HCT116 (cell line): ENCODE measurements around the gene HDAC7.

ENCODE experiments used
- CBX3 ChIP-seq: IDR thresholded peaks from 2 replicates; pipeline ENCODE4 v1.6.1; 2012; ENCODE audit warnings: low read depth
- CEBPB ChIP-seq: IDR thresholded peaks from 2 replicates; pipeline ENCODE4 v1.6.1; 2012; ENCODE audit warnings: low read depth
- EZH2 ChIP-seq: fragments of 200-600 bp; sonication (generic); IDR thresholded peaks from 2 replicates; pipeline ENCODE4 v1.6.1; 2017; ENCODE audit warnings: antibody characterized with exemption, mixed run types
- EZH2phosphoT487 ChIP-seq: fragments of 200-600 bp; IDR thresholded peaks from 2 replicates; pipeline ENCODE4 v1.6.1; 2018; ENCODE audit warnings: antibody characterized with exemption, borderline replicate concordance
- JUND ChIP-seq: IDR thresholded peaks from 2 replicates; pipeline ENCODE4 v1.6.1; 2012
- POLR2A ChIP-seq: IDR thresholded peaks from 2 replicates; pipeline ENCODE4 v1.7.0; 2011; ENCODE audit warnings: borderline replicate concordance; ENCODE audit not compliant: insufficient read depth, insufficient read length; ENCODE audit errors: extremely low read depth
- RAD21 ChIP-seq: IDR thresholded peaks from 2 replicates; pipeline ENCODE4 v1.6.1; 2012; ENCODE audit warnings: low read depth, mild to moderate bottlenecking
- TF ChIP-seq, protein P1 (sequence below), 3 experiments: fragments of 200-600 bp in 1 of 3; sonication (generic) in 1 of 3; IDR thresholded peaks in 2 of 3; conservative IDR thresholded peaks in 1 of 3; 2 replicates each; pipeline ENCODE4 v1.5.1; 2012 to 2017; ENCODE audit warnings: low read depth in 2 of 3, low read length in 2 of 3, antibody characterized with exemption in 1 of 3, borderline replicate concordance in 1 of 3, control low read depth in 1 of 3, mild to moderate bottlenecking in 1 of 3, mixed read lengths in 1 of 3, mixed run types in 1 of 3, moderate library complexity in 1 of 3; ENCODE audit not compliant: insufficient read depth in 1 of 3
- TF ChIP-seq, protein P2 (sequence below): IDR thresholded peaks from 2 replicates; pipeline ENCODE4 v1.6.1; 2012
- TF ChIP-seq, protein P3 (sequence below): IDR thresholded peaks from 2 replicates; pipeline ENCODE4 v1.6.1; 2011; ENCODE audit warnings: mild to moderate bottlenecking, low read length, moderate library complexity; ENCODE audit not compliant: insufficient replicate concordance; ENCODE audit errors: extremely low read depth

GRCh38 chr12:47783821-47784819 is 35.6 kb downstream of the HDAC7 start:
- TF ChIP-seq, protein P1, sequence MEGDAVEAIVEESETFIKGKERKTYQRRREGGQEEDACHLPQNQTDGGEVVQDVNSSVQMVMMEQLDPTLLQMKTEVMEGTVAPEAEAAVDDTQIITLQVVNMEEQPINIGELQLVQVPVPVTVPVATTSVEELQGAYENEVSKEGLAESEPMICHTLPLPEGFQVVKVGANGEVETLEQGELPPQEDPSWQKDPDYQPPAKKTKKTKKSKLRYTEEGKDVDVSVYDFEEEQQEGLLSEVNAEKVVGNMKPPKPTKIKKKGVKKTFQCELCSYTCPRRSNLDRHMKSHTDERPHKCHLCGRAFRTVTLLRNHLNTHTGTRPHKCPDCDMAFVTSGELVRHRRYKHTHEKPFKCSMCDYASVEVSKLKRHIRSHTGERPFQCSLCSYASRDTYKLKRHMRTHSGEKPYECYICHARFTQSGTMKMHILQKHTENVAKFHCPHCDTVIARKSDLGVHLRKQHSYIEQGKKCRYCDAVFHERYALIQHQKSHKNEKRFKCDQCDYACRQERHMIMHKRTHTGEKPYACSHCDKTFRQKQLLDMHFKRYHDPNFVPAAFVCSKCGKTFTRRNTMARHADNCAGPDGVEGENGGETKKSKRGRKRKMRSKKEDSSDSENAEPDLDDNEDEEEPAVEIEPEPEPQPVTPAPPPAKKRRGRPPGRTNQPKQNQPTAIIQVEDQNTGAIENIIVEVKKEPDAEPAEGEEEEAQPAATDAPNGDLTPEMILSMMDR (IDR thresholded peaks at IDR 0.05 in 2 of 3, conservative IDR thresholded peaks at IDR 0.05 in 1 of 3; ENCODE audit: borderline replicate concordance in 1 of 3, insufficient read depth in 1 of 3, low read depth in 2 of 3, low read length in 2 of 3), result no peak
- TF ChIP-seq RAD21 (no peak), EZH2 (no peak), JUND (no peak), CEBPB (no peak), POLR2A (no peak), CBX3 (no peak), EZH2phosphoT487 (no peak)
- TF ChIP-seq, protein P2, sequence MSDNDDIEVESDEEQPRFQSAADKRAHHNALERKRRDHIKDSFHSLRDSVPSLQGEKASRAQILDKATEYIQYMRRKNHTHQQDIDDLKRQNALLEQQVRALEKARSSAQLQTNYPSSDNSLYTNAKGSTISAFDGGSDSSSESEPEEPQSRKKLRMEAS, result no peak
- TF ChIP-seq, protein P3, sequence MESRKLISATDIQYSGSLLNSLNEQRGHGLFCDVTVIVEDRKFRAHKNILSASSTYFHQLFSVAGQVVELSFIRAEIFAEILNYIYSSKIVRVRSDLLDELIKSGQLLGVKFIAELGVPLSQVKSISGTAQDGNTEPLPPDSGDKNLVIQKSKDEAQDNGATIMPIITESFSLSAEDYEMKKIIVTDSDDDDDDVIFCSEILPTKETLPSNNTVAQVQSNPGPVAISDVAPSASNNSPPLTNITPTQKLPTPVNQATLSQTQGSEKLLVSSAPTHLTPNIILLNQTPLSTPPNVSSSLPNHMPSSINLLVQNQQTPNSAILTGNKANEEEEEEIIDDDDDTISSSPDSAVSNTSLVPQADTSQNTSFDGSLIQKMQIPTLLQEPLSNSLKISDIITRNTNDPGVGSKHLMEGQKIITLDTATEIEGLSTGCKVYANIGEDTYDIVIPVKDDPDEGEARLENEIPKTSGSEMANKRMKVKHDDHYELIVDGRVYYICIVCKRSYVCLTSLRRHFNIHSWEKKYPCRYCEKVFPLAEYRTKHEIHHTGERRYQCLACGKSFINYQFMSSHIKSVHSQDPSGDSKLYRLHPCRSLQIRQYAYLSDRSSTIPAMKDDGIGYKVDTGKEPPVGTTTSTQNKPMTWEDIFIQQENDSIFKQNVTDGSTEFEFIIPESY, result no peak
